GM18870 (cell line): ENCODE measurements around the gene KIF18A.
"Not testable (repeated sequence)": the region's sequence is repeated elsewhere in the genome, so short reads cannot be mapped to it uniquely, and the experiment has no call there.

ENCODE experiments used
- ATAC-seq: cut with Tn5 transposase; IDR thresholded peaks from one replicate; pipeline ENCODE4 v1.9.1; 2021; ENCODE audit warnings: moderate library complexity; ENCODE audit not compliant: unreplicated experiment

KIF18A gene

GRCh38 chr11:28107191-28107749, 686 bp downstream of the KIF18A start:
- peak; percentile 0 for ATAC-seq

GRCh38 chr11:28106353-28107043, 1.5 kb downstream of the KIF18A start:
- no peak for ATAC-seq

- ATAC-seq: no peak
Observed at GRCh38 chr11:28105869-28106268, 2.1 kb downstream of the KIF18A start.

- ATAC-seq: no peak
Observed at GRCh38 chr11:28104984-28105383, 3.0 kb downstream of the KIF18A start.

GRCh38 chr11:28104425-28104824, 3.5 kb downstream of the KIF18A start:
- no peak for ATAC-seq

- not testable (repeated sequence) for ATAC-seq
Observed at GRCh38 chr11:28102300-28102699, 5.7 kb downstream of the KIF18A start.

- no peak for ATAC-seq
Observed at GRCh38 chr11:28100665-28101064, 7.3 kb downstream of the KIF18A start.

- no peak for ATAC-seq
Observed at GRCh38 chr11:28099715-28100114, 8.2 kb downstream of the KIF18A start.

- no peak for ATAC-seq
Observed at GRCh38 chr11:28098257-28098656, 9.7 kb downstream of the KIF18A start.

GRCh38 chr11:28092786-28093185, 15.2 kb downstream of the KIF18A start:
- ATAC-seq: no peak

GRCh38 chr11:28090052-28090749, 17.8 kb downstream of the KIF18A start:
- ATAC-seq: no peak

GRCh38 chr11:28089378-28089777, 18.6 kb downstream of the KIF18A start:
- no peak for ATAC-seq

GRCh38 chr11:28087693-28088092, 20.3 kb downstream of the KIF18A start:
- ATAC-seq: not testable (repeated sequence)

- ATAC-seq: not testable (repeated sequence)
Observed at GRCh38 chr11:28087192-28087591, 20.8 kb downstream of the KIF18A start.

GRCh38 chr11:28086569-28086968, 21.4 kb downstream of the KIF18A start:
- ATAC-seq: no peak

GRCh38 chr11:28083118-28083517, 24.8 kb downstream of the KIF18A start:
- ATAC-seq: no peak

- no peak for ATAC-seq
Observed at GRCh38 chr11:28077521-28077920, 30.4 kb downstream of the KIF18A start.

- no peak for ATAC-seq
Observed at GRCh38 chr11:28072321-28072720, 35.6 kb downstream of the KIF18A start.

- no peak for ATAC-seq
Observed at GRCh38 chr11:28071305-28071704, 36.7 kb downstream of the KIF18A start.

GRCh38 chr11:28058333-28058732, 49.6 kb downstream of the KIF18A start:
- no peak for ATAC-seq

GRCh38 chr11:28054821-28055220, 53.1 kb downstream of the KIF18A start:
- no peak for ATAC-seq
